ENCODE data around the gene MYO5C. TPM values are rescaled to one million over a fixed set of nuclear protein-coding genes. Genes with fewer than 3 reads are reported as not detected.

MYO5C gene
- total and polyA plus RNA-seq, 4 experiments from 2014 or later: 0.19 to 0.29 (median 0.29) TPM; not detected in 1

DNA sequence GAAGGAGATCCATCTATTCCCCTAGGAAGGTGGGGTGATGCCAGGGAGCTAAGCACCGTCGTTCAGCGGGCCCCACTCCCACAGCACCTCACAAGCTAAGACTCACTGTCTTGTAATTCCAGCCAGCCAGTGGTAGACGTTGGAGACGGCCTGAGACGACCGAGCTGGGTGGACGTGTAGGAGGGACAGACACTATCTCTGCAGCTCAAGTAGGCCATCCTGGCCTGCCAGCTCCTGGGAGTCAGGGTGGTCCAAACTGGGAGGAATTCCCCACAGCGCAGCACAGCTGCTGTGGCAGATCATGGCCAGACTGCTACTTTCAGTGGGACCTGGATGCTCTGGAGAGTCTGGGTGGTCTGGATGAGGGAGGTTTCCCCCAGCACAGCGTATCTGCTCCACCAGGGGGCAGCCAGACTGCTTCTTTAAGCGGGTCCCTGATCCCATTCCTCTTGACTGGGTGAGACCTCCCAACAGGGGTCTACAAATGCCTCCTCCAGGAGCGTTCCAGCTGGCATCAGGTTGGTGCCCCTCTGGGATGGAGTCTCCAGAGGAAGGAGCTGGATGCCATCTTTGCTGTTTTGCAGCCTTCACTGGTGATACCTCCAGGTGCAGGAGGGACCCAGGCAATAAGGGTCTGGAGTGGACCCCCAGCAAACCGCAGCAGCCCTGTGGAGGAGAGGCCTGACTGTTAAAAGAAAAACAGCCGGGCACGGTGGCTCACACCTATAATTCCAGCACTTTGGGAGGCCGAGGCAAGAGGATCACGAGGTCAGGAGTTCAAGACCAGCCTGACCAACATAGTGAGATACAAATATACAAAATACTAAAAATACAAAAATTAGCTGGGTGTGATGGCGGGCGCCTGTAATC lies 132.0 kb downstream of the MYO5C start:
- intact Hi-C loops (cut with micrococcal nuclease): loop anchor here (1.0 kb wide), 2 partner anchors 45 to 64 kb away; no protein-coding TSS in a partner anchor
- CTCF ChIA-PET (ENCODE audit: partially characterized antibody): interaction anchor here (0.7 to 6.2 kb wide), 7 partner anchors 10 to 65 kb away, joined by 3 to 38 read pairs (median 16); no protein-coding TSS in a partner anchor

DNA sequence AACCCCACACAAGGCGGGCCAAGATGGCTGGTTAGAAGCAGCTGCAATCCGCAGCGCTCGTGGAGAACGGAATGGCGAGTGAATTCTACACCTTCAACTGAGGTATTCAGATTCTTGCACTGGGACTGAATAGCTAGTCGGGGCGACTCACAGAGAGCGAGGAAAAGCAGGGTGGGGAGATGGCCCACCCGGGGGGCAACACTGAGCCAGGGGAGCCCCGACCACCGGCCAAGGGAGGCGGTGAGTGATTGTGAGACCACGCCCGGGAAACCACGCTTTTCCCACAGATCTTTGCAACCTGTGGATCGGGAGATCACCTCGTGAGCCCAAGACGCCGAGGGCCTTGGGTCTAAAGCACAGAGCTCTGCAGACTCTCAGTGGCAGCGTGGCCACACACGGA lies 132.7 kb downstream of the MYO5C start:
- ChIA-PET POLR2A (ENCODE audit: partially characterized antibody) (interaction anchor here (1.2 kb wide), 1 partner anchor 16 kb away, joined by 5 read pairs; no protein-coding TSS in a partner anchor), CTCF (ENCODE audit: partially characterized antibody) (interaction anchor here (0.7 to 6.2 kb wide), 6 partner anchors 11 to 65 kb away, joined by 3 to 38 read pairs (median 22); no protein-coding TSS in a partner anchor)
- H3K27ac ChIP-seq (ENCODE audit: low read depth, low read length): no peak overlapping the region
- no peaks in the 10 kb centered on the region for H3K9me3 Mint-ChIP-seq
- no peak for DNase-seq
- no peaks in the 10 kb centered on the region for H3K27me3 Mint-ChIP-seq
- peaks cover 25 to 38% (median 30%) of the 10 kb centered on the region in 4 donors for H3K4me1 Mint-ChIP-seq
- H3K4me1 ChIP-seq (ENCODE audit: insufficient read depth, low read length): peaks cover under 1% of the 10 kb centered on the region
- intact Hi-C loops (cut with micrococcal nuclease): loop anchor here (1.0 kb wide), 2 partner anchors 45 to 64 kb away; no protein-coding TSS in a partner anchor
- H3K36me3 ChIP-seq (ENCODE audit: insufficient read depth, low read length): peaks cover 16% of the 10 kb centered on the region
- no peaks in the 10 kb centered on the region for H3K9me3 ChIP-seq (ENCODE audit: control insufficient read depth in 1 of 2, low read length in 2 of 2)
- no peak overlapping the region for H3K4me3 ChIP-seq (ENCODE audit: low read length in 2 of 2)
- H3K27me3 ChIP-seq (ENCODE audit: insufficient read depth, low read length): no peaks in the 10 kb centered on the region
- H3K27ac Mint-ChIP-seq: peak overlapping the region in 1 of 7 donors; percentile 6
- H3K4me3 Mint-ChIP-seq: no peak overlapping the region
- peaks cover 34 to 45% of the 10 kb centered on the region in 2 donors for H3K36me3 Mint-ChIP-seq

More for the DNA sequence above, 132.0 kb downstream of the MYO5C start:
- Histone ChIP-seq H3K27me3 (ENCODE audit: insufficient read depth, low read length) (no peaks in the 10 kb centered on the region), H3K9me3 (ENCODE audit: control insufficient read depth in 1 of 2, low read length in 2 of 2) (no peaks in the 10 kb centered on the region), H3K36me3 (ENCODE audit: insufficient read depth, low read length) (peaks cover 16% of the 10 kb centered on the region), H3K4me3 (ENCODE audit: low read length in 2 of 2) (no peak overlapping the region), H3K4me1 (ENCODE audit: insufficient read depth, low read length) (peaks cover 4% of the 10 kb centered on the region), H3K27ac (ENCODE audit: low read depth, low read length) (no peak overlapping the region)
- Mint-ChIP-seq H3K36me3 (peaks cover 33 to 39% of the 10 kb centered on the region in 2 donors), H3K4me1 (peaks cover 29 to 44% (median 36%) of the 10 kb centered on the region in 4 donors), H3K27me3 (no peaks in the 10 kb centered on the region), H3K27ac (peak overlapping the region in 1 of 7 donors; percentile 20), H3K4me3 (no peak overlapping the region), H3K9me3 (no peaks in the 10 kb centered on the region)
- POLR2A ChIA-PET (ENCODE audit: partially characterized antibody): interaction anchor here (1.2 to 1.4 kb wide), 2 partner anchors 15 to 45 kb away, joined by 3 to 5 read pairs; no protein-coding TSS in a partner anchor
- DNase-seq: no peak

DNA sequence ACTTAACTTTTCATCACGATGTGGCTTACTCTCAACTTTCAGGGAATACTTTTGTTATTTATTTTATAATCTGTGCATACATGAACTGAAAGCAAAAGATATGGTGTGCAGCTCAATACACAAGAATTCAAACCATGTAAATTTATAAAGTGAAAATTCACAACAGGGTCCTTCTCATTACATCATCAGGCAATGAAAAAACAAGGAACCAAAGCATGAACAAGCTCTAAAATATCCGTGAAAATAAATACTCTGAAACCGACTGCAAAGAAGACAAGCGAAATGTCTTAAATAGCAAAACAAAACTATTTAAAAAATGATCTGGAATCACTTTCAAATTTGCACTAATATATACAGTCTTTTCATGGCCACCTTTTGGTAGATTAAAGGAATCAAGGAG lies 133.3 kb downstream of the MYO5C start:
- no peaks in the 10 kb centered on the region for H3K27me3 Mint-ChIP-seq
- no peak overlapping the region for H3K27ac Mint-ChIP-seq
- H3K9me3 Mint-ChIP-seq: no peaks in the 10 kb centered on the region
- Histone ChIP-seq H3K4me1 (ENCODE audit: insufficient read depth, low read length) (no peaks in the 10 kb centered on the region), H3K27me3 (ENCODE audit: insufficient read depth, low read length) (no peaks in the 10 kb centered on the region), H3K36me3 (ENCODE audit: insufficient read depth, low read length) (peaks cover 16% of the 10 kb centered on the region), H3K4me3 (ENCODE audit: low read length in 2 of 2) (no peak overlapping the region), H3K9me3 (ENCODE audit: control insufficient read depth in 1 of 2, low read length in 2 of 2) (no peaks in the 10 kb centered on the region), H3K27ac (ENCODE audit: low read depth, low read length) (no peak overlapping the region)
- no peak for DNase-seq
- H3K36me3 Mint-ChIP-seq: peaks cover 34 to 45% of the 10 kb centered on the region in 2 donors
- peaks cover 24 to 36% (median 28%) of the 10 kb centered on the region in 4 donors for H3K4me1 Mint-ChIP-seq
- ChIA-PET CTCF (ENCODE audit: partially characterized antibody) (interaction anchor here (3.6 to 6.2 kb wide), 4 partner anchors 11 to 66 kb away, joined by 16 to 38 read pairs (median 29); no protein-coding TSS in a partner anchor), POLR2A (ENCODE audit: partially characterized antibody) (no interaction called here)
- intact Hi-C loops (cut with micrococcal nuclease): no loop called here
- no peak overlapping the region for H3K4me3 Mint-ChIP-seq

DNA sequence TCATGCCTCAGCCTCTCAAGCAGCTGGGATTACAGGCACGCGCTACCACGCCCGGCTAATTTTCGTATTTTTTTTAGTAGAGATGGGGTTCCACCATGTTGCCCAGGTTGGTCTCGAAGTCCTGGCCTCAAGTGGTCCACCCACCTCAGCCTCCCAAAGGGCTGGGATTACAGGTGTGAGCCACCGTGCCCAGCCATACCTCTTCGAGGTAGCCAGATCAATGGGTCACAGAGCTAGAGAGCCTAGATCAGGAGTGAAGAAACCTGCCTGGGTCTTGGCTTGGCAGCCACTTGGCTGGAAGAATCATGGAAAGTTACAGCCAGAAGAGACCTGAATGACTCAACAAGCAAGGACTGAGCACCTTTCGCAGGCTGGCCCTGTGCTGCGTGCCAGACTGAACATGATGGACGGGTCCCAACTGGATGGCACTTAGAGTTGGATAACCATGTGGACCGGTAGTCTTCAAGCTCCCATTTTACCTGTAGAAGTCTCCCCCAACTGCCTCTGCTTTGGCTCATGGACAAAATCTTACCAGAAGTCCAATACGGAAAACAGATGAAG lies 134.1 kb downstream of the MYO5C start:
- no peak overlapping the region for H3K4me3 Mint-ChIP-seq
- Histone ChIP-seq H3K27me3 (ENCODE audit: insufficient read depth, low read length) (no peaks in the 10 kb centered on the region), H3K4me3 (ENCODE audit: low read length in 2 of 2) (no peak overlapping the region), H3K4me1 (ENCODE audit: insufficient read depth, low read length) (no peaks in the 10 kb centered on the region), H3K27ac (ENCODE audit: low read depth, low read length) (no peak overlapping the region), H3K36me3 (ENCODE audit: insufficient read depth, low read length) (peaks cover 16% of the 10 kb centered on the region), H3K9me3 (ENCODE audit: control insufficient read depth in 1 of 2, low read length in 2 of 2) (no peaks in the 10 kb centered on the region)
- H3K27ac Mint-ChIP-seq: no peak overlapping the region
- H3K4me1 Mint-ChIP-seq: peaks cover 18 to 29% (median 21%) of the 10 kb centered on the region in 4 donors
- no peaks in the 10 kb centered on the region for H3K27me3 Mint-ChIP-seq
- no peaks in the 10 kb centered on the region for H3K9me3 Mint-ChIP-seq
- H3K36me3 Mint-ChIP-seq: peaks cover 34 to 45% of the 10 kb centered on the region in 2 donors
- intact Hi-C loops (cut with micrococcal nuclease): no loop called here
- no peak for DNase-seq
- ChIA-PET POLR2A (ENCODE audit: partially characterized antibody) (no interaction called here), CTCF (ENCODE audit: partially characterized antibody) (interaction anchor here (1.2 to 6.2 kb wide), 4 partner anchors 12 to 67 kb away, joined by 4 to 38 read pairs (median 22); no protein-coding TSS in a partner anchor)

DNA sequence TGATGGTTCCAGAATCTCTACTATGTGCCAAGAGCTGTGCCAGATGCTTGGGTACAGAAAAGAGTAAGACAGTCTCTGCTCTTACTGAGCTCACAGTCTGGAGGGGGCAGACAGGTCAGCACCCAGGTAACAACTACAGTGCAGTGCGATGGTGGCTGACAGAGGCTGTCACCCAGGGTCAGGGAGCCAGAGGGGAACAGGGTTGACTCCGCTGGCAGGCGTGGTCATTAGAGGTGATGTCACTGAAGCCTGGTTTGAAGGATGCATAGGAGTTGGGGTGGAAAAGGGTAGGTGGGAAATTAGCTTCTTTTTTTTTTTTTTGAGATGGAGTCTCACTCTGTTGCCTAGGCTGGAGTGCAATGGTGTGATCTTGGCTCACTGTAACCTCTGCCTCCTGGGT lies 136.0 kb downstream of the MYO5C start:
- Histone ChIP-seq H3K9me3 (ENCODE audit: control insufficient read depth in 1 of 2, low read length in 2 of 2) (no peaks in the 10 kb centered on the region), H3K27me3 (ENCODE audit: insufficient read depth, low read length) (no peaks in the 10 kb centered on the region), H3K4me3 (ENCODE audit: low read length in 2 of 2) (no peak overlapping the region), H3K4me1 (ENCODE audit: insufficient read depth, low read length) (no peaks in the 10 kb centered on the region), H3K27ac (ENCODE audit: low read depth, low read length) (no peak overlapping the region), H3K36me3 (ENCODE audit: insufficient read depth, low read length) (peaks cover 18% of the 10 kb centered on the region)
- intact Hi-C loops (cut with micrococcal nuclease): no loop called here
- ChIA-PET CTCF (ENCODE audit: partially characterized antibody) (interaction anchor here (0.9 to 1.3 kb wide), 2 partner anchors 14 to 19 kb away, joined by 3 read pairs; no protein-coding TSS in a partner anchor), POLR2A (ENCODE audit: partially characterized antibody) (interaction anchor here (2.9 kb wide), 1 partner anchor 20 kb away, joined by 12 read pairs; no protein-coding TSS in a partner anchor)
- no peaks in the 10 kb centered on the region for H3K27me3 Mint-ChIP-seq
- H3K4me1 Mint-ChIP-seq: peaks cover 6 to 11% (median 9%) of the 10 kb centered on the region in 4 donors
- DNase-seq: no peak
- H3K4me3 Mint-ChIP-seq: no peak overlapping the region
- peak overlapping the region in 1 of 7 donors; percentile 83 for H3K27ac Mint-ChIP-seq
- H3K36me3 Mint-ChIP-seq: peaks cover 34 to 47% of the 10 kb centered on the region in 2 donors
- no peaks in the 10 kb centered on the region for H3K9me3 Mint-ChIP-seq

DNA sequence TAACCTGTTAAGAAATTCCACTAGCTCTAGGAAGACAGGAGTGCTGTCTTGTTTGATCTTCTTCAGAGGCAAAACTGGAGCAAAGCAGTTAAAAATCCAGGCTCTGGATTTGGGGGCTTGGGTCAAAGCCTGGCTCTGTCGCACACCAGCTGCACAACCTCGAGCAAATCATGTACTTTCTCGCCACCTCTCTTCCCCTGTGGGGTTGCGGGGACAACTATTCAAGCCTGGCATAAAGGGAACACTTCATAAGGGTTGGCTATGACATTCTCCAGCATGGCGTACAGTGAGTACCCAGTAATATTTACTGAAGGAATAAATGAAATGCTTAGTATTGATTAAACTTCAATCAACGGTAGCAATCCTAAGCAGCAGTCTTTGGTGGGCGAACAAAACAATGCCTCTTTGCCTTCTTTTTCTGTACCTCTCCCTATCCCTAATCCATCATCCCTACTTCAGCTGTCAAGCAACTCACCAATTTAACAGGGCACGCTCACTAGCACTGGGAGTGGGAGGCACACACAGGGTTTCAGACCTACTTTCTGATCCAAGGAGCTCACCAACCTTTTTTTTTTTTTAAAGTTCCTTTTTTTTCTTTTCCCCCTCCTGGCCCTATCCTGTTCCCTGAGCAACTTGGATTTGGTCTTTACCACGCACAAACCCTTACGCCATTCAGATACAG lies 137.4 kb downstream of the MYO5C start:
- POLR2A ChIA-PET (ENCODE audit: partially characterized antibody): interaction anchor here (0.7 to 2.9 kb wide), 2 partner anchors 21 to 138 kb away, joined by 3 to 12 read pairs; no protein-coding TSS in a partner anchor
- peaks cover 38 to 50% of the 10 kb centered on the region in 2 donors for H3K36me3 Mint-ChIP-seq
- H3K36me3 ChIP-seq (ENCODE audit: insufficient read depth, low read length): peaks cover 29% of the 10 kb centered on the region

More for the DNA sequence above, 137.4 kb downstream of the MYO5C start:
- H3K4me3 Mint-ChIP-seq: no peak overlapping the region
- CTCF ChIA-PET (ENCODE audit: partially characterized antibody): interaction anchor here (0.9 to 1.5 kb wide), 4 partner anchors 26 to 79 kb away, joined by 3 to 5 read pairs (median 4); no protein-coding TSS in a partner anchor
- H3K4me1 Mint-ChIP-seq: peaks cover 4 to 8% (median 6%) of the 10 kb centered on the region in 4 donors
- no peaks in the 10 kb centered on the region for H3K9me3 Mint-ChIP-seq
- H3K9me3 ChIP-seq (ENCODE audit: control insufficient read depth in 1 of 2, low read length in 2 of 2): no peaks in the 10 kb centered on the region
- no peak overlapping the region for H3K27ac ChIP-seq (ENCODE audit: low read depth, low read length)
- no peaks in the 10 kb centered on the region for H3K27me3 Mint-ChIP-seq
- no peak overlapping the region for H3K4me3 ChIP-seq (ENCODE audit: low read length in 2 of 2)
- intact Hi-C loops (cut with micrococcal nuclease): no loop called here
- H3K4me1 ChIP-seq (ENCODE audit: insufficient read depth, low read length): no peaks in the 10 kb centered on the region
- no peak for DNase-seq
- no peak overlapping the region for H3K27ac Mint-ChIP-seq
- no peaks in the 10 kb centered on the region for H3K27me3 ChIP-seq (ENCODE audit: insufficient read depth, low read length)
